ENCODE data around the gene CAMTA1. TPM values are rescaled to one million over a fixed set of nuclear protein-coding genes. Genes with fewer than 3 reads are reported as not detected.
"Not testable (repeated sequence)": the region's sequence is repeated elsewhere in the genome, so short reads cannot be mapped to it uniquely, and the experiment has no call there.

Gene CAMTA1
- total RNA-seq, 2 experiments from 2014 or later: 43.3 to 46.0 TPM

DNA sequence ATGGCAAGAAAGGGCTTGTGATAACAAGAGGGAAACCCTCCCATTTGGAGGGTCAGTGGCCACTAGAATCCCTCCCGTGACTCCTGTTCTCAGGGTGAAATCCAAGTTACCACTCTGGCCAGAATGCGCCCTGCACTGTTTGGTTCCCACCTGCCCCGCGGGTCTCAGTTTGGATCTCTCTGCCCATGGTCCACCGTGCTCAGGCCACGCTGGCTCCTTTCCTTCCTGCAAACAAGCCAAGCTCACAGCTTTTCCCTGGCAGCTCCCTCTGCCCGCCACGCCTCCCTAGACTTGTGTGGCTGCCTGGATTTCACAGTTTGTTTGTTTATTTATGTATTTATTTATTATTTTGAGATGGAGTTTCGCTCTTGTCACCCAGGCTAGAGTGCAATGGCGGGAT is 806.3 kb downstream of the CAMTA1 start:
- Mint-ChIP-seq H3K9me3 (ENCODE audit: insufficient read depth) (no peaks in the 10 kb centered on the region), H3K36me3 (ENCODE audit: low read depth) (no peaks in the 10 kb centered on the region), H3K27me3 (ENCODE audit: low read depth) (peaks cover 2% of the 10 kb centered on the region), H3K4me3 (no peak overlapping the region), H3K27ac (no peak overlapping the region), H3K4me1 (ENCODE audit: low read depth) (no peaks in the 10 kb centered on the region)
- ATAC-seq (no peak), DNase-seq (no peak)
- ChIA-PET CTCF (no interaction called here), POLR2A (no interaction called here)

DNA sequence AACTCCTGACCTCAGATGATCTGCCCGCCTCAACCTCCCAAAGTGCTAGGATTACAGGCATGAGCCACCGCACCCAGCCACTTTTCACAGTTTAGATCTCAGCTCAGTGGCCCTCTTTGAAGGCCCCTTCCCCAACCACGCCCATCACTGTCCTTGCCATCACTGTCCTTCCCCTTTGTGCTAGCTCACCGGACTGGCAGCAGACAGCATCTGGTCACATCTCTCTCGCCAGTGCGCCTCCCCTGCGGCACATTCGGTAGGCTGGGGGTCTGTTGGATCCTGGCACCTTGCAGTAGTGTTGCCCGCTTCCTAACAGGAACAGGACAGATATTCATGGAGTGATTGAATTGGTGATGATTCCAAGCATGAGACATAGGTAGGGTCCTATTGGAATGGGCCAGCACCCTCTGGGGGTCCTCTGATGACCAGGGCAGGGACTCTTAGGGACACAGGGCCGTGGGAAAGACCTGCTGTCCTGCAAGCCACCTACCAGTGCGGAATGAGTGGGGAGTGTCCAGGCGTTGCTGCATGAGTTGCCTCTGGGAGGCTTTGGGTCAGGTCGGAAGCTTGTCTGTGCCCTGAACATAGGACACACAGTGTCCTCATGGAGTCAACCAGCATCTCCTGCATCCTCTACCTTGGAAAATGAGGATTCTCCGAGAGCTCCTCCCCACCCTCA is 807.0 kb downstream of the CAMTA1 start:
- Mint-ChIP-seq H3K4me1 (ENCODE audit: low read depth) (no peaks in the 10 kb centered on the region), H3K9me3 (ENCODE audit: insufficient read depth) (no peaks in the 10 kb centered on the region), H3K4me3 (no peak overlapping the region), H3K27me3 (ENCODE audit: low read depth) (peaks cover 2% of the 10 kb centered on the region), H3K27ac (no peak overlapping the region), H3K36me3 (ENCODE audit: low read depth) (no peaks in the 10 kb centered on the region)
- ATAC-seq (no peak), DNase-seq (no peak)
- CTCF ChIA-PET: no interaction called here
- POLR2A ChIA-PET: no interaction called here

DNA sequence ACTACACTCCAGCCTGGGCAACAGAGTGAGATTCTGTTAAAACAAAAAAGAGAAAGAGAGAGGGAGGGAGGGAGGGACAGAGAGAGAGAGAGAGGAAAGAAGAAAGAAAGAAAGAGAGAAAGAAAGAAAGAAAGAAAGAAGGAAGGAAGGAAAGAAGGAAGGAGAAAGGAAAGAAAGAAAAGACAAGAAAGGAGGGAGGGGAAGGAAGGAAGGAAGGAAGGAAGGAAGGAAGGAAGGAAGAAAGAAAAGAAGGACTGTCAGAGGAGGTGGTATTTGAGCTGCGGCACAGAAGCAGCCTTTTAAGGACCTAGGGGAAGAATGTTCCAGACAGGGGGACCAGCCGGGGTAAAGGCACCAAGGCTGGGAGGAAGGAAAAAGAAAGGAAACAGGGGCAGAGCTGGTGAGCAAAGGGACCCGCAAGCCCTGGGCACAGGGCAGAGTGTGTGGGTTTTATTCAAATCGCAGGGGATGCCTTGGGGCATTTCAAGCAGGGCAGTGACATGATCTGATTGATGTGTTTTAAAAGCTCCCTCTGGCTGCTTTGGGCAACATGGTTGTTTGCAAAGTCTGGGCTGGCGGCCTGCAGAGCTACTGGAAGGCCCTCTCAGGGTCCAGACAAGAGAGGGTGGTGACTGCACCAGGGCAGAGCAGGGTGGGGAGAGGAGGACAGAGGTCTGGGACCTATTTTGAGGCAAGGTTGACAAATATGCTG is 808.9 kb downstream of the CAMTA1 start:
- CTCF ChIA-PET: no interaction called here
- no peaks in the 10 kb centered on the region for H3K9me3 Mint-ChIP-seq (ENCODE audit: insufficient read depth)
- POLR2A ChIA-PET: no interaction called here
- DNase-seq (no peak), ATAC-seq (no peak)
- no peaks in the 10 kb centered on the region for H3K4me1 Mint-ChIP-seq (ENCODE audit: low read depth)
- no peaks in the 10 kb centered on the region for H3K36me3 Mint-ChIP-seq (ENCODE audit: low read depth)
- H3K4me3 Mint-ChIP-seq: no peak overlapping the region
- H3K27me3 Mint-ChIP-seq (ENCODE audit: low read depth): peaks cover 2% of the 10 kb centered on the region
- H3K27ac Mint-ChIP-seq: no peak overlapping the region

DNA sequence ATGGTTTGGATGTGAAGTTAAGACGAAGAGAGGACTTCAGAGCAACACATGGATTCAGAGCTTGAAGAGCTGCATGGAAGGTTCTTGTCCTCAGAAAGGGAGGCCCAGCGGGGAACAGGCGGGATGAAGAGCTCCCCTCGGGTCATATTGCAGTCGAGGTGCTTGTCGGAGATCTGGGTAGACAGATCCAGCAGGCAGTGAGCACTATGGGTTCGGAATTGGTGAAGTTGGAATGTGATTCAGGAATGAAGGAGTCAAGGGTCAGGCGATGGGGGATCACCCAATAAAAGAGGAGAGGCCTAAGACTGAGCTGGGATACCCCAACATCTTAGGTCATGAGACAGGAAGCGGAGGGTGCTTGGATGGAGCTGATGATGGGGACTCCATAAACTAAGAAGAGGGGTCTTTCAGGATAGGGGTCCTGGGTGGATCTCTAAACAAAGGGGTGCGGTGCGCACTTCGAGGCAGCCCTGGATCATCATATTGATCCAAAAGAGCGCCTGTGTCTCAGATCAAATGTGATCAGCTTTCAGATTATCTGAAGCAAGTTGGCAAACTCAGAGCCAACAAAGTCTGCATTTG is 809.6 kb downstream of the CAMTA1 start:
- no peak for DNase-seq
- H3K4me1 Mint-ChIP-seq (ENCODE audit: low read depth): no peaks in the 10 kb centered on the region
- no peak for ATAC-seq
- no peak overlapping the region for H3K27ac Mint-ChIP-seq
- CTCF ChIA-PET: no interaction called here
- POLR2A ChIA-PET: no interaction called here
- no peaks in the 10 kb centered on the region for H3K36me3 Mint-ChIP-seq (ENCODE audit: low read depth)
- H3K4me3 Mint-ChIP-seq: no peak overlapping the region
- no peaks in the 10 kb centered on the region for H3K9me3 Mint-ChIP-seq (ENCODE audit: insufficient read depth)
- H3K27me3 Mint-ChIP-seq (ENCODE audit: low read depth): peaks cover 2% of the 10 kb centered on the region

DNA sequence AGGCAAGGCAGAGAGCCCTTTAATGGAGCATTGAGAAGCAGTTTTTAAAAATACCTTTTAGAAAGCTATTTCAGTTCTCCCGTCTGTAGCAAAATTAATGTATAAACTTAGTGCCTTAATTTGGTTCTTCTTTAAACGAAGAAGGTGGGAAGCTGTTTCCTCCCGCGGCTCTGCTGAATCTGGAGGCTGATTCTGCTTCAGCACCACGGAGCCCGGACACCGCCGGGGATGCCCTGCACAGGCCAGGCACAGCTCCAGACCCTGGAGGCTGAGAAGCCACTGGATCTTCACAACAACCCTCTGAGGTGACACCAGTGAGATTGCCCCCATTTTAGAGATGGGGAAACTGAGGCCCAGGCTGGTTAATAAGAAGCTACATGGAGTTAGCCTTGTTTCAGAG is 810.1 kb downstream of the CAMTA1 start:
- CTCF ChIA-PET: no interaction called here
- no peak overlapping the region for H3K27ac Mint-ChIP-seq
- no peaks in the 10 kb centered on the region for H3K4me1 Mint-ChIP-seq (ENCODE audit: low read depth)
- DNase-seq (no peak), ATAC-seq (no peak)
- POLR2A ChIA-PET: no interaction called here
- peaks cover 2% of the 10 kb centered on the region for H3K27me3 Mint-ChIP-seq (ENCODE audit: low read depth)
- no peaks in the 10 kb centered on the region for H3K36me3 Mint-ChIP-seq (ENCODE audit: low read depth)
- H3K4me3 Mint-ChIP-seq: no peak overlapping the region
- no peaks in the 10 kb centered on the region for H3K9me3 Mint-ChIP-seq (ENCODE audit: insufficient read depth)

DNA sequence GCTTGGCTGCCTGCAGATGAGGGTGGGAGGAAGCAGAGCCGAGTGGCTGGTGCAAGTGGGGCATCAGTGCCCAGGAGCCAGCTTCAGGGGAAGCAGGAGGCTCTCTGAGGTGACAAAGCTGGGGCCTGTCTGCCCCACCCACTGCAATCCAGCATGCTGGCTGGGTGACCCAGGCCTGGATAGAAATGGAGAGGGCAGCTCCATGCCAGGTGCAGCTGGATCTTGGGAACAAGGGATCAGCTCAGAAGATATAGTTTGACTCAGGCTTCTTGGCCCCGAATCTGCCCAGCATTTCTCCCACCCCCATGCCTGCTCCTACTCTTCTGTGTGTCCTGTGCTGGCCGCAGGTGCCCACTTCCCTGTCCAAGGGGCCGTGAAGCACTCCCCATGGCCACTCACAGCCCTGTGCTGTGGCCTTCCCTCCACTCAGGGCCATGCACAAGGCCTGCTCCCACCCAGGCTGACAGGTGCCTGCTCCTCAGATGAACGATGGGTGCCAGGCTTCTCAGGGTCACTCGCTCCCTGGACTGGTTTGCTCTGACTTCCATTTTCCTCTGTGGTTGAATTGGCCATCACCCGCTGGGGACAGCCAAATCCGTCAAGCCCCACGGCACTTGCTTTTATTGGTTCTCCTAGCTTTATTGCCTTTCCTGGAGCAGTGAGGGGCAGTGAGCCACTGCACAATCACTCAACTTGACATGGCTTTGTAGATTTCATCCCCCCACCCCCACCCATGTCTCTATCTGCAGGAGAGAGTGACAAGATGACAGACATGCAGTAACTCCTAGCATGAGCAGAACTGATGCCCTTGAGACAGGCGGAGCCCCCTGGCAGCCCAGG is 811.1 kb downstream of the CAMTA1 start:
- ATAC-seq (no peak), DNase-seq (no peak)
- H3K36me3 Mint-ChIP-seq (ENCODE audit: low read depth): no peaks in the 10 kb centered on the region
- no peaks in the 10 kb centered on the region for H3K4me1 Mint-ChIP-seq (ENCODE audit: low read depth)
- H3K9me3 Mint-ChIP-seq (ENCODE audit: insufficient read depth): no peaks in the 10 kb centered on the region
- peaks cover 2% of the 10 kb centered on the region for H3K27me3 Mint-ChIP-seq (ENCODE audit: low read depth)
- ChIA-PET CTCF (no interaction called here), POLR2A (interaction anchor here (0.6 kb wide), 1 partner anchor 399 kb away, joined by 10 read pairs; no protein-coding TSS in a partner anchor)
- no peak overlapping the region for H3K27ac Mint-ChIP-seq
- no peak overlapping the region for H3K4me3 Mint-ChIP-seq

DNA sequence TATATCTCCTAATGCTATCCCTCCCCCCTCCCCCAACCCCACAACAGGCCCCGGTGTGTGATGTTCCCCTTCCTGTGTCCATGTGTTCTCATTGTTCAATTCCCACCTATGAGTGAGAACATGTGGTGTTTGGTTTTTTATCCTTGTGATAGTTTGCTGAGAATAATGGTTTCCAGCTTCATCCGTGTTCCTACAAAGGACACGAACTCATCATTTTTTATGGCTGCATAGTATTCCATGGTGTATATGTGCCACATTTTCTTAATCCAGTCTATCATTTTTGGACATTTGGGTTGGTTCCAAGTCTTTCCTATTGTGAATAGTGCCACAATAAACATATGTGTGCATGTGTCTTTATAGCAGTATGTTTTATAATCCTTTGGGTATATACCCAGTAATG is 812.8 kb downstream of the CAMTA1 start:
- CTCF ChIA-PET; H3K4me3 Mint-ChIP-seq; H3K9me3 Mint-ChIP-seq (ENCODE audit: insufficient read depth); H3K4me1 Mint-ChIP-seq (ENCODE audit: low read depth); DNase-seq; H3K27me3 Mint-ChIP-seq (ENCODE audit: low read depth); POLR2A ChIA-PET; ATAC-seq; H3K27ac Mint-ChIP-seq; H3K36me3 Mint-ChIP-seq (ENCODE audit: low read depth): not testable (repeated sequence)

DNA sequence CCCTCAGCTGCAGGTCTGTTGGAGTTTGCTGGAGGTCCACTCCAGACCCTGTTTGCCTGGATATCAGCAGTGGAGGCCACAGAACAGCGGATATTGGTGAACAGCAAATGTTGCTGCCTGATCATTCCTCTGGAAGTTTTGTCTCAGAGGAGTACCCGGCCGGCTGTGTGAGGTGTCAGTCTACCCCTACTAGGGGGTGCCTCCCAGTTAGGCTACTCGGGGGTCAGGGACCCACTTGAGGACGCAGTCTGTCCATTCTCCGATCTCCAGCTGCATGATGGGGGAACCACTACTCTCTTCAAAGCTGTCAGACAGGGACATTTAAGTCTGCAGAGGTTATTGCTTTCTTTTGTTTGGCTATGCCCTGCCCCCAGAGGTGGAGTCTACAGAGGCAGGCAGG is 819.7 kb downstream of the CAMTA1 start:
- H3K9me3 Mint-ChIP-seq (ENCODE audit: insufficient read depth); H3K27me3 Mint-ChIP-seq (ENCODE audit: low read depth); H3K36me3 Mint-ChIP-seq (ENCODE audit: low read depth); DNase-seq; H3K4me3 Mint-ChIP-seq; H3K4me1 Mint-ChIP-seq (ENCODE audit: low read depth); H3K27ac Mint-ChIP-seq; ATAC-seq; POLR2A ChIA-PET; CTCF ChIA-PET: not testable (repeated sequence)

DNA sequence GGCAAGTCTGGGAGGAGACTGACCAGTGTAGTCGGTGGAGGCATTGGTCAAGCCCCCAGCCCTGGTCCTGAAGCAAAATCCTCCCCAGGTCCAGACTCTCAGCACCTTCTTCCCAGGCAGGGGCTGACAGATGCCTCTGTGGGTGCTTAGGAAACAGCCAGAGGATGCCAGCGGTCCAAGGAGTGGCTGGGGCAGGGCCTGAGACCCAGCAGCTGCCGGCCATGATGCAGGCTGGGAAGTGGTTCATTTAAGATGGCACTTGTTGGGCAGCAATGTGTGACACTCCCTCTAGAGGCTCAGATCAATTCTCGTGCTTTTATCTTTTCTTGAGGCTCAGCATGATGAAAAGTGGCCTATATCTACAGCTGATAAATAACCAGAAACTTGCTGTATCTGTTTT is 820.8 kb downstream of the CAMTA1 start:
- ATAC-seq: no peak
- H3K9me3 Mint-ChIP-seq (ENCODE audit: insufficient read depth): no peaks in the 10 kb centered on the region
- peaks cover 2% of the 10 kb centered on the region for H3K27me3 Mint-ChIP-seq (ENCODE audit: low read depth)
- no peak overlapping the region for H3K4me3 Mint-ChIP-seq
- ChIA-PET POLR2A (no interaction called here), CTCF (no interaction called here)
- no peak overlapping the region for H3K27ac Mint-ChIP-seq
- H3K4me1 Mint-ChIP-seq (ENCODE audit: low read depth): no peaks in the 10 kb centered on the region
- DNase-seq: no peak
- no peaks in the 10 kb centered on the region for H3K36me3 Mint-ChIP-seq (ENCODE audit: low read depth)

DNA sequence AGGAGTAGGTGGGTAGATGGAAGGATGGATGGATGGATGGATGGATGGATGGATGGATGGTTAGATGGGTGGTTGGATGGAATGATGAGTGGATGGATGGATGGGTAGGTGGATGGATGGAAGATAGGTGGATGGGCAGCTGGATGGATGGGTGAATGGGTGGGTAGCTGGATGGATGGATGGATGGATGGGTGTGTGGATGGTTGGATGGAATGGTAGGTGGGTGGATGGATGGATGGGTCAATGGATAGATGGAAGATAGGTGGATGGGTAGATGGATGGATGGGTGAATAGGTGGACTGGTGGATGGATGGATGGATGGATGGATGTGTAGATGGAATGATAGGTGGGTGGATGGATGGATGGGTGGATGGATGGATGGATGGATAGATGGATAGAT is 821.8 kb downstream of the CAMTA1 start:
- no peak overlapping the region for H3K4me3 Mint-ChIP-seq
- POLR2A ChIA-PET: no interaction called here
- DNase-seq: no peak
- H3K36me3 Mint-ChIP-seq (ENCODE audit: low read depth): no peaks in the 10 kb centered on the region
- H3K4me1 Mint-ChIP-seq (ENCODE audit: low read depth): no peaks in the 10 kb centered on the region
- H3K9me3 Mint-ChIP-seq (ENCODE audit: insufficient read depth): no peaks in the 10 kb centered on the region
- ATAC-seq: no peak
- H3K27me3 Mint-ChIP-seq (ENCODE audit: low read depth): peaks cover 2% of the 10 kb centered on the region
- H3K27ac Mint-ChIP-seq: no peak overlapping the region
- CTCF ChIA-PET: no interaction called here

DNA sequence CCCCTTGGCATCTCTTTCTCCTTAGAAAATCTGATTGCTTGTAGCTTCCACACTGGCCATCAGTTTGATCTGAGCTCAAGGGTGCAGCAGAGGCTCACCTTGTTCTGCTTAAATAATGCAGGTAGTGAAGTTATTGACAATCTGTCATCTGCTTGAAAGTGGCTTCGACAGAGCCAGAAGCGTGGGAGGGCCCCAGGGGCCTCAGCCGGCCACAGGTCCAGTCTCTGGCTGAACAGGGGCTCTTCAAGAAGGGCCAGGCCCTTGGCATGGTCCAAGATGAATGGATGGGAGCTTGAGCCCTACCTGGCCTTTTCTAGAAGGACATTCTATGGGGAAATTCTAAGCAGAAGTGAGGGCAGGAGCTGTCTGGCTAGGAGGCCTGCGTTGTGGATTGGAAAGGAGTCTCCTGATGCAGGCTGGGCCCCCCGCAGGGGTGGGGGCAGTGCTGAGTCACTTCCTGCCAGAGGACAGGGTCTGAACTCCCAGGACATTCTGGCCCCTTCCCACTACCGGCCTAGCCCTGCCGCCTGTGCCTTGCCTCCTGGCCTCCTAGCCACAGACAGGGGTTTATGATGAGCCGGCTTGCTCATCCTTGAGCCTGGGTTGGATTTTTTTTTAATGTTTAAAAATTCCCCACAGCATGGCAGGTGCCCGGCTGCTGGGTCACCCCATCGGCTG is 823.5 kb downstream of the CAMTA1 start:
- POLR2A ChIA-PET: no interaction called here
- H3K27ac Mint-ChIP-seq: no peak overlapping the region
- DNase-seq: no peak
- CTCF ChIA-PET: no interaction called here
- H3K9me3 Mint-ChIP-seq (ENCODE audit: insufficient read depth): no peaks in the 10 kb centered on the region
- no peaks in the 10 kb centered on the region for H3K4me1 Mint-ChIP-seq (ENCODE audit: low read depth)
- no peaks in the 10 kb centered on the region for H3K27me3 Mint-ChIP-seq (ENCODE audit: low read depth)
- H3K36me3 Mint-ChIP-seq (ENCODE audit: low read depth): no peaks in the 10 kb centered on the region
- no peak overlapping the region for H3K4me3 Mint-ChIP-seq
- no peak for ATAC-seq
